NAMALWA (cell line): ENCODE results near the gene MYLK2.
"Not testable (repeated sequence)": the region's sequence is repeated elsewhere in the genome, so short reads cannot be mapped to it uniquely, and the experiment has no call there.

Experiments used
- DNase-seq: peaks from one replicate; pipeline ENCODE4 v3.0.0-alpha.2; 2015; ENCODE audit warnings: low spot score

MYLK2 gene

GRCh38 chr20:31815408-31816188 is 3.6 kb upstream of the MYLK2 start:
- no peak for DNase-seq

GRCh38 chr20:31816221-31816620 is 2.9 kb upstream of the MYLK2 start:
- DNase-seq, result no peak

GRCh38 chr20:31817461-31817860 is 1.7 kb upstream of the MYLK2 start:
- no peak for DNase-seq

- no peak for DNase-seq
Observed at GRCh38 chr20:31818376-31818908, 714 bp upstream of the MYLK2 start.

- DNase-seq, result no peak
Observed at GRCh38 chr20:31820228-31820627, 1.1 kb downstream of the MYLK2 start.

GRCh38 chr20:31821427-31821826 is 2.3 kb downstream of the MYLK2 start:
- DNase-seq, result no peak

- peak; percentile 73 for DNase-seq
Observed at GRCh38 chr20:31822421-31823330, 3.5 kb downstream of the MYLK2 start.

GRCh38 chr20:31823360-31824124 is 4.4 kb downstream of the MYLK2 start:
- DNase-seq, result no peak

- DNase-seq, result no peak
Observed at GRCh38 chr20:31824125-31824485, 4.9 kb downstream of the MYLK2 start.

- DNase-seq, result no peak
Observed at GRCh38 chr20:31824554-31825313, 5.6 kb downstream of the MYLK2 start.

- no peak for DNase-seq
Observed at GRCh38 chr20:31826074-31826473, 6.9 kb downstream of the MYLK2 start.

GRCh38 chr20:31827059-31827458 is 7.9 kb downstream of the MYLK2 start:
- DNase-seq, result no peak

- not testable (repeated sequence) for DNase-seq
Observed at GRCh38 chr20:31828016-31828415, 8.9 kb downstream of the MYLK2 start.

GRCh38 chr20:31829731-31830130 is 10.6 kb downstream of the MYLK2 start:
- DNase-seq, result no peak

- no peak for DNase-seq
Observed at GRCh38 chr20:31830406-31830981, 11.3 kb downstream of the MYLK2 start.

GRCh38 chr20:31831211-31831610 is 12.1 kb downstream of the MYLK2 start:
- no peak for DNase-seq

GRCh38 chr20:31831771-31832306 is 12.7 kb downstream of the MYLK2 start:
- DNase-seq, result no peak

- DNase-seq, result peak; percentile 78
Observed at GRCh38 chr20:31833130-31833930, 14.2 kb downstream of the MYLK2 start.

GRCh38 chr20:31833931-31834521 is 14.9 kb downstream of the MYLK2 start:
- DNase-seq, result no peak
